ENCODE results near the gene NOL12. TPM values are rescaled to one million over a fixed set of nuclear protein-coding genes. Genes with fewer than 3 reads are reported as not detected.

NOL12 gene
- total RNA-seq, 1 donor from 2014 or later = 23.9 TPM

DNA sequence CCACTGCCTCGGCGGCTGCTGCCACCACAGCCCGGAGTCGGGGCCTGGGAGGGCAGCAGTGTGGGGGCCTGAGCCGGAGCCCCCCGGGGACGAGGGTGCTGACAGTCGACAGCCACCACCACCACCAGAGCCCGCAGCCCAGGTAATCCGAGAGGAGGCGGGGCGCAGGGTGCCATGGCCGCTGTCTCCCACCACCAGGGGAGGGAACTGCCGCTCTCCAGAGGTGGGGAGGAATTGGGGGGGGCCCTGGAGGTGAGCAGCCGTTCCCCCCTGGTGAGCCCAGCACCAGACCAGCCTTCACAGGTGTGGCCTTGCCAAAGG, 23.3 kb downstream of the NOL12 start:
- Mint-ChIP-seq H3K4me1 (ENCODE audit: unreplicated experiment) (peaks cover 3% of the 10 kb centered on the region), H3K9me3 (no peaks in the 10 kb centered on the region), H3K27me3 (no peaks in the 10 kb centered on the region), H3K27ac (no peak overlapping the region), H3K4me3 (no peak overlapping the region), H3K36me3 (peaks cover 4% of the 10 kb centered on the region)
- TF ChIP-seq, protein P1, sequence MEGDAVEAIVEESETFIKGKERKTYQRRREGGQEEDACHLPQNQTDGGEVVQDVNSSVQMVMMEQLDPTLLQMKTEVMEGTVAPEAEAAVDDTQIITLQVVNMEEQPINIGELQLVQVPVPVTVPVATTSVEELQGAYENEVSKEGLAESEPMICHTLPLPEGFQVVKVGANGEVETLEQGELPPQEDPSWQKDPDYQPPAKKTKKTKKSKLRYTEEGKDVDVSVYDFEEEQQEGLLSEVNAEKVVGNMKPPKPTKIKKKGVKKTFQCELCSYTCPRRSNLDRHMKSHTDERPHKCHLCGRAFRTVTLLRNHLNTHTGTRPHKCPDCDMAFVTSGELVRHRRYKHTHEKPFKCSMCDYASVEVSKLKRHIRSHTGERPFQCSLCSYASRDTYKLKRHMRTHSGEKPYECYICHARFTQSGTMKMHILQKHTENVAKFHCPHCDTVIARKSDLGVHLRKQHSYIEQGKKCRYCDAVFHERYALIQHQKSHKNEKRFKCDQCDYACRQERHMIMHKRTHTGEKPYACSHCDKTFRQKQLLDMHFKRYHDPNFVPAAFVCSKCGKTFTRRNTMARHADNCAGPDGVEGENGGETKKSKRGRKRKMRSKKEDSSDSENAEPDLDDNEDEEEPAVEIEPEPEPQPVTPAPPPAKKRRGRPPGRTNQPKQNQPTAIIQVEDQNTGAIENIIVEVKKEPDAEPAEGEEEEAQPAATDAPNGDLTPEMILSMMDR (conservative IDR thresholded peaks at IDR 0.05) = no peak
- no peak for DNase-seq (ENCODE audit: extremely low spot score, unreplicated experiment)

- no peaks in the 10 kb centered on the region for H3K27me3 Mint-ChIP-seq
- no peak for DNase-seq (ENCODE audit: extremely low spot score, unreplicated experiment)
- H3K27ac Mint-ChIP-seq = no peak overlapping the region
- TF ChIP-seq, protein P1 (conservative IDR thresholded peaks at IDR 0.05) = no peak
- H3K36me3 Mint-ChIP-seq = peaks cover 4% of the 10 kb centered on the region
- no peaks in the 10 kb centered on the region for H3K9me3 Mint-ChIP-seq
- peaks cover 3% of the 10 kb centered on the region for H3K4me1 Mint-ChIP-seq (ENCODE audit: unreplicated experiment)
- no peak overlapping the region for H3K4me3 Mint-ChIP-seq
These were observed 24.5 kb downstream of the NOL12 start for GRCh38 chr22:37710675-37711074.

- DNase-seq (ENCODE audit: extremely low spot score, unreplicated experiment) = no peak
- Mint-ChIP-seq H3K4me3 (no peak overlapping the region), H3K9me3 (no peaks in the 10 kb centered on the region), H3K36me3 (peaks cover 5% of the 10 kb centered on the region), H3K27ac (no peak overlapping the region), H3K27me3 (no peaks in the 10 kb centered on the region), H3K4me1 (ENCODE audit: unreplicated experiment) (peaks cover 3% of the 10 kb centered on the region)
- TF ChIP-seq, protein P1 (conservative IDR thresholded peaks at IDR 0.05) = no peak
These were observed 25.3 kb downstream of the NOL12 start for GRCh38 chr22:37711490-37711889.

DNA sequence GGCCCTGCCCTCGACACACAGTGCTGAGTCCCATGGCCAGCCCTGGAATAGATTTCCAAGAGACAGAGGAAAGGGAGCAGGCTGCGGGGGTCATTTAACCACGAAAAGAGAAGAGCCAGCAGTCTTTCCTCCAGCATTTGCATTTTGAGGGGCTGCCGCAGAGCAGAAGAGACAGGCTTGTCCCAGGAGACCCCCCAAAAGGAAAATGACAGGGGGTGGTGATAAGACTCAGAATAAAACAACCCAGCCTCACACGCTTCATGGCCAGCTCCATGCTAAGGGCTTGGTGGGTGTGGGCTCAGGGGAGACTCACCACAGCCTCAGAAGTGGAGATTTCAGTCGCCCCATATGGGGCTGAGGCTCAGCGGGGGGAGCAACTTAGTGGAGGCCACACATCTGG, 27.6 kb downstream of the NOL12 start:
- H3K27me3 Mint-ChIP-seq = no peaks in the 10 kb centered on the region
- H3K36me3 Mint-ChIP-seq = peaks cover 10% of the 10 kb centered on the region
- TF ChIP-seq, protein P1 (conservative IDR thresholded peaks at IDR 0.05) = no peak
- H3K27ac Mint-ChIP-seq = no peak overlapping the region
- H3K4me1 Mint-ChIP-seq (ENCODE audit: unreplicated experiment) = peaks cover 3% of the 10 kb centered on the region
- H3K9me3 Mint-ChIP-seq = no peaks in the 10 kb centered on the region
- no peak for DNase-seq (ENCODE audit: extremely low spot score, unreplicated experiment)
- no peak overlapping the region for H3K4me3 Mint-ChIP-seq

DNA sequence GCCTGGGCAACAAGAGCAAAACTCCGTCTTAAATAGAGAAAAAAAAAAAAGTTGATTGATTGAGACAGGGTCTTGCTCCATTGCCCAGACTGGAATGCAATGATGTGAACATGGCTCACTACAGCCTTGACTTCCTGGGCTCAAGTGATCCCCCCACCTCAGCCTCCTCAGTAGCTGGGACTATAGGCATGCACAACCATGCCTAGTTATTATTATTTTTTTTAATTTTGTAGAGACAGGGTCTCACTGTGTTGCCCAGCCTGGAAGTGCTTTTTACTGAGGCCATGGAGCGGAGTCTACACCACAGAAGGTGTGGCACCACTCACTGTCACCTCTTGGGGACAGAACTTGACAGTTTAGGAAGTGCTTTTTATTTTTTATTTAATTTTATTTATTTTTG, 28.5 kb downstream of the NOL12 start:
- no peak for DNase-seq (ENCODE audit: extremely low spot score, unreplicated experiment)
- Mint-ChIP-seq H3K4me3 (no peak overlapping the region), H3K27me3 (no peaks in the 10 kb centered on the region), H3K36me3 (peaks cover 10% of the 10 kb centered on the region), H3K27ac (no peak overlapping the region), H3K9me3 (no peaks in the 10 kb centered on the region), H3K4me1 (ENCODE audit: unreplicated experiment) (peaks cover 3% of the 10 kb centered on the region)
- TF ChIP-seq, protein P1 (conservative IDR thresholded peaks at IDR 0.05) = no peak

DNA sequence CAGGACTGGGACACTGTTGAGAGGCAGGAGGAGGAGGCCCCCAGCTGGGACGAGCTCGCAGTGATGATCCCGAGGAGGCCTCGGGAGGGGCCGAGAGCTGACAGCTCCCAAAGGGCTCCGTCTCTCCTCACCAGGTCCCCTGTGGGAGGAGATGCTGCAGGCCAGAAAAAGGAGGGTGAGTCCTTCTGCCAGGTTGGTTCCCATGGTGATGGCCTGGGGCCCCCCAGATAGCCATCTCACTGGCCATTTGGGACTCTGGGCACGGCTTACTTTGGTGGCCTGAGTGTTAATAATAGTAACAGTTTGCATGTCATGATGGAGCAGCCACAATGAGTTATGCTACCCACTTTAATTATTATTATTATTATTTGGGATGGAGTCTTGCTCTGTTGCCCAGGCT, 29.6 kb downstream of the NOL12 start:
- H3K4me3 Mint-ChIP-seq = no peak overlapping the region
- DNase-seq (ENCODE audit: extremely low spot score, unreplicated experiment) = no peak
- H3K9me3 Mint-ChIP-seq = no peaks in the 10 kb centered on the region
- H3K36me3 Mint-ChIP-seq = peaks cover 6% of the 10 kb centered on the region
- no peaks in the 10 kb centered on the region for H3K4me1 Mint-ChIP-seq (ENCODE audit: unreplicated experiment)
- no peaks in the 10 kb centered on the region for H3K27me3 Mint-ChIP-seq
- no peak overlapping the region for H3K27ac Mint-ChIP-seq
- TF ChIP-seq, protein P1 (conservative IDR thresholded peaks at IDR 0.05) = no peak

All from type B pancreatic cell (in vitro differentiated cells).